ENCODE measurements around the gene KCTD15. TPM values are rescaled to one million over a fixed set of nuclear protein-coding genes. Genes with fewer than 3 reads are reported as not detected.
"Not testable (repeated sequence)": the region's sequence is repeated elsewhere in the genome, so short reads cannot be mapped to it uniquely, and the experiment has no call there.

The KCTD15 gene
- polyA plus RNA-seq, 1 experiment: 59.1 TPM

- no peaks in the 10 kb centered on the region for H3K27me3 ChIP-seq (ENCODE audit: control insufficient read depth, insufficient read depth, low read length)
- POLR2A ChIA-PET: no interaction called here
- no peak for TF ChIP-seq CTCF (IDR thresholded peaks at IDR 0.05; ENCODE audit: insufficient read depth, low read depth, low read length)
- no peak for DNase-seq (ENCODE audit: low read depth)
- H3K4me3 ChIP-seq (ENCODE audit: low read depth, low read length): no peak overlapping the region
- CTCF ChIA-PET: interaction anchor here (1.2 kb wide), 1 partner anchor 19 kb away, joined by 3 read pairs; no protein-coding TSS in a partner anchor
- H3K36me3 ChIP-seq (ENCODE audit: control insufficient read depth, insufficient read depth, low read length): peaks cover 10% of the 10 kb centered on the region
Observed at GRCh38 chr19:33813391-33814101, 16.9 kb downstream of the KCTD15 start.

- Histone ChIP-seq H3K27me3 (ENCODE audit: control insufficient read depth, insufficient read depth, low read length) (no peaks in the 10 kb centered on the region), H3K36me3 (ENCODE audit: control insufficient read depth, insufficient read depth, low read length) (peaks cover 10% of the 10 kb centered on the region), H3K4me3 (ENCODE audit: low read depth, low read length) (no peak overlapping the region)
- CTCF ChIA-PET: interaction anchor here (1.7 kb wide), 1 partner anchor 36 kb away, joined by 5 read pairs; no protein-coding TSS in a partner anchor
- DNase-seq (ENCODE audit: low read depth): no peak
- no peak for TF ChIP-seq CTCF (IDR thresholded peaks at IDR 0.05; ENCODE audit: insufficient read depth, low read depth, low read length)
- POLR2A ChIA-PET: no interaction called here
Observed at GRCh38 chr19:33814181-33815165, 17.8 kb downstream of the KCTD15 start.

- ChIA-PET CTCF (interaction anchor here (1.1 to 1.7 kb wide), 2 partner anchors 18 to 38 kb away, joined by 3 to 5 read pairs; no protein-coding TSS in a partner anchor), POLR2A (no interaction called here)
- DNase-seq (ENCODE audit: low read depth): no peak
- no peak for TF ChIP-seq CTCF (IDR thresholded peaks at IDR 0.05; ENCODE audit: insufficient read depth, low read depth, low read length)
- H3K27me3 ChIP-seq (ENCODE audit: control insufficient read depth, insufficient read depth, low read length): no peaks in the 10 kb centered on the region
- H3K36me3 ChIP-seq (ENCODE audit: control insufficient read depth, insufficient read depth, low read length): peaks cover 10% of the 10 kb centered on the region
- H3K4me3 ChIP-seq (ENCODE audit: low read depth, low read length): no peak overlapping the region
Observed at GRCh38 chr19:33815380-33816340, 19.0 kb downstream of the KCTD15 start.

- Histone ChIP-seq H3K27me3 (ENCODE audit: control insufficient read depth, insufficient read depth, low read length) (no peaks in the 10 kb centered on the region), H3K36me3 (ENCODE audit: control insufficient read depth, insufficient read depth, low read length) (peaks cover 3% of the 10 kb centered on the region), H3K4me3 (ENCODE audit: low read depth, low read length) (no peak overlapping the region)
- ChIA-PET CTCF (interaction anchor here (0.6 to 1.6 kb wide), 5 partner anchors 20 to 179 kb away, joined by 3 to 6 read pairs (median 4); no protein-coding TSS in a partner anchor), POLR2A (no interaction called here)
- no peak for DNase-seq (ENCODE audit: low read depth)
- TF ChIP-seq CTCF (IDR thresholded peaks at IDR 0.05; ENCODE audit: insufficient read depth, low read depth, low read length): no peak
Observed at GRCh38 chr19:33818411-33818810, 21.7 kb downstream of the KCTD15 start.

- CTCF ChIA-PET: interaction anchor here (0.6 to 1.6 kb wide), 6 partner anchors 21 to 179 kb away, joined by 3 to 6 read pairs (median 4); no protein-coding TSS in a partner anchor
- POLR2A ChIA-PET; H3K36me3 ChIP-seq (ENCODE audit: control insufficient read depth, insufficient read depth, low read length); DNase-seq (ENCODE audit: low read depth); H3K27me3 ChIP-seq (ENCODE audit: control insufficient read depth, insufficient read depth, low read length); H3K4me3 ChIP-seq (ENCODE audit: low read depth, low read length): not testable (repeated sequence)
Observed at GRCh38 chr19:33819078-33819477, 22.4 kb downstream of the KCTD15 start.

Data from BJ (cell line).